Frontal cortex (tissue), 4 donors: ENCODE data around the gene TLR2. TPM values are rescaled to one million over a fixed set of nuclear protein-coding genes. Genes with fewer than 3 reads are reported as not detected.
"Not testable (repeated sequence)": the region's sequence is repeated elsewhere in the genome, so short reads cannot be mapped to it uniquely, and the experiment has no call there.

Experiments
- DNase-seq, 2 donors: peaks; one replicate each; pipeline ENCODE4 v3.0.0; 2012; ENCODE audit warnings: low spot score in 2 of 2
- FAIRE-seq: peaks from 2 replicates; lab custom pipeline; 2012; peaks lifted over from hg19 to GRCh38; lab: Jason Lieb, UNC
- total RNA-seq: library from RNA; depleted of rRNA; stranded (reverse); fragments of >200 nt; gene quantifications from one replicate; pipeline ENCODE4 v1.2.3, GENCODE V29; 2014
- donor health status: control.
- donor health status: control.
- donor health status: control.

Gene TLR2
- total RNA-seq, 1 donor from 2014 or later: 0.82 TPM

- DNase-seq: no peak
- FAIRE-seq: no peak
These were observed 29.0 kb upstream of the TLR2 start for GRCh38 chr4:153655002-153655541.

- DNase-seq (no peak), FAIRE-seq (no peak)
These were observed 28.2 kb upstream of the TLR2 start for GRCh38 chr4:153655928-153656327.

GRCh38 chr4:153661215-153661822, 22.8 kb upstream of the TLR2 start:
- no peak for FAIRE-seq

GRCh38 chr4:153661908-153662307, 22.2 kb upstream of the TLR2 start:
- DNase-seq (no peak), FAIRE-seq (no peak)

More at GRCh38 chr4:153661215-153661822, 22.8 kb upstream of the TLR2 start:
- no peak for DNase-seq

- no peak for FAIRE-seq
- no peak for DNase-seq
These were observed 20.4 kb upstream of the TLR2 start for GRCh38 chr4:153663667-153664066.

GRCh38 chr4:153666505-153666904, 17.6 kb upstream of the TLR2 start:
- DNase-seq, FAIRE-seq: not testable (repeated sequence)

- DNase-seq (no peak), FAIRE-seq (no peak)
These were observed 15.4 kb upstream of the TLR2 start for GRCh38 chr4:153668647-153669046.

- FAIRE-seq (no peak), DNase-seq (no peak)
These were observed 14.2 kb upstream of the TLR2 start for GRCh38 chr4:153669838-153670237.

GRCh38 chr4:153676486-153676885, 7.6 kb upstream of the TLR2 start:
- FAIRE-seq (no peak), DNase-seq (no peak)

- no peak for DNase-seq
- FAIRE-seq: no peak
These were observed 7.1 kb upstream of the TLR2 start for GRCh38 chr4:153676984-153677383.

GRCh38 chr4:153679486-153679885, 4.6 kb upstream of the TLR2 start:
- FAIRE-seq: no peak
- DNase-seq: no peak

GRCh38 chr4:153683763-153684181, 308 bp upstream of the TLR2 start:
- no peak for DNase-seq
- FAIRE-seq: no peak

GRCh38 chr4:153684971-153685371, 891 bp downstream of the TLR2 start:
- FAIRE-seq (no peak), DNase-seq (no peak)

- no peak for DNase-seq
- no peak for FAIRE-seq
These were observed 20.4 kb downstream of the TLR2 start for GRCh38 chr4:153704522-153704921.

- FAIRE-seq: no peak
These were observed 21.8 kb downstream of the TLR2 start for GRCh38 chr4:153705743-153706468.

GRCh38 chr4:153706519-153706918, 22.4 kb downstream of the TLR2 start:
- DNase-seq: no peak
- FAIRE-seq: no peak

More at GRCh38 chr4:153705743-153706468, 21.8 kb downstream of the TLR2 start:
- DNase-seq: no peak

- FAIRE-seq (no peak), DNase-seq (no peak)
These were observed 26.6 kb downstream of the TLR2 start for GRCh38 chr4:153710681-153711080.

GRCh38 chr4:153713866-153714646, 30.0 kb downstream of the TLR2 start:
- no peak for FAIRE-seq

GRCh38 chr4:153722036-153722435, 38.0 kb downstream of the TLR2 start:
- FAIRE-seq (no peak), DNase-seq (no peak)

More at GRCh38 chr4:153713866-153714646, 30.0 kb downstream of the TLR2 start:
- no peak for DNase-seq

GRCh38 chr4:153724606-153725005, 40.5 kb downstream of the TLR2 start:
- no peak for DNase-seq
- no peak for FAIRE-seq
